ENCODE data around the gene GABBR2. TPM values are rescaled to one million over a fixed set of nuclear protein-coding genes. Genes with fewer than 3 reads are reported as not detected.

GABBR2 gene
- polyA plus RNA-seq, 1 donor (not counting 4 experiments of a cell fraction or from before 2014, with no cell fraction given), result 0.01 TPM

- Histone ChIP-seq H2AFZ (ENCODE audit: control insufficient read depth, low read length) (no peak overlapping the region), H3K9me1 (ENCODE audit: control insufficient read depth, extremely low read depth, insufficient read depth, low read length) (no peaks in the 10 kb centered on the region), H3K4me3 (ENCODE audit: control insufficient read depth in 2 of 3, extremely low read depth in 1 of 3, insufficient read depth in 2 of 3, low read depth in 1 of 3, low read length in 3 of 3) (peak overlapping the region in 2 of 3 experiments; percentile 38 to 44), H3K4me2 (ENCODE audit: control insufficient read depth, extremely low read depth, insufficient read depth, low read depth, low read length) (peak overlapping the region; percentile 83), H3K9me3 (ENCODE audit: control insufficient read depth, low read depth, low read length) (no peaks in the 10 kb centered on the region), H3K27me3 (ENCODE audit: control insufficient read depth, extremely low read depth, insufficient read depth, low read length) (no peaks in the 10 kb centered on the region), H4K20me1 (ENCODE audit: control insufficient read depth, extremely low read depth, insufficient read depth, low read length) (no peaks in the 10 kb centered on the region), H3K79me2 (ENCODE audit: control insufficient read depth, insufficient read depth, low read length) (peaks cover 60% of the 10 kb centered on the region), H3K9ac (ENCODE audit: control insufficient read depth, extremely low read depth, insufficient read depth, low read length) (peak overlapping the region; percentile 71), H3K36me3 (ENCODE audit: control insufficient read depth in 2 of 2, extremely low read depth in 1 of 2, insufficient read depth in 2 of 2, low read length in 2 of 2) (peaks cover 22 to 42% of the 10 kb centered on the region in 2 experiments), H3K27ac (ENCODE audit: control insufficient read depth, insufficient read depth, low read length) (peak overlapping the region; percentile 91), H3K4me1 (ENCODE audit: control insufficient read depth, extremely low read depth, insufficient read depth, low read length) (peaks cover 71% of the 10 kb centered on the region)
- DNase-seq (ENCODE audit: low read depth, low spot score) (no peak), FAIRE-seq (no peak)
- dilution Hi-C loops (cut with MboI; ENCODE audit: extremely low pct_ligation_motif_present, low sequenced_read_pairs), result no loop called here
- TF ChIP-seq CTCF (optimal IDR thresholded peaks at IDR 0.05 in 1 of 3, IDR thresholded peaks at IDR 0.05 in 1 of 3, conservative IDR thresholded peaks at IDR 0.05 in 1 of 3; ENCODE audit: extremely low read depth in 1 of 3, insufficient read depth in 2 of 3, low read length in 3 of 3) (no peak), EZH2 (IDR thresholded peaks at IDR 0.05; ENCODE audit: low read length) (no peak)
These were observed 460.7 kb downstream of the GABBR2 start for GRCh38 chr9:98247831-98248657.

- H3K9ac ChIP-seq (ENCODE audit: control insufficient read depth, extremely low read depth, insufficient read depth, low read length), result no peak overlapping the region
- no peaks in the 10 kb centered on the region for H4K20me1 ChIP-seq (ENCODE audit: control insufficient read depth, extremely low read depth, insufficient read depth, low read length)
- H3K79me2 ChIP-seq (ENCODE audit: control insufficient read depth, insufficient read depth, low read length), result peaks cover 71% of the 10 kb centered on the region
- no peaks in the 10 kb centered on the region for H3K9me1 ChIP-seq (ENCODE audit: control insufficient read depth, extremely low read depth, insufficient read depth, low read length)
- H3K27me3 ChIP-seq (ENCODE audit: control insufficient read depth, extremely low read depth, insufficient read depth, low read length), result no peaks in the 10 kb centered on the region
- H3K4me3 ChIP-seq (ENCODE audit: control insufficient read depth in 2 of 3, extremely low read depth in 1 of 3, insufficient read depth in 2 of 3, low read depth in 1 of 3, low read length in 3 of 3), result no peak overlapping the region
- no peak overlapping the region for H3K27ac ChIP-seq (ENCODE audit: control insufficient read depth, insufficient read depth, low read length)
- no peak for FAIRE-seq
- H3K4me2 ChIP-seq (ENCODE audit: control insufficient read depth, extremely low read depth, insufficient read depth, low read depth, low read length), result no peak overlapping the region
- TF ChIP-seq CTCF (optimal IDR thresholded peaks at IDR 0.05 in 1 of 3, IDR thresholded peaks at IDR 0.05 in 1 of 3, conservative IDR thresholded peaks at IDR 0.05 in 1 of 3; ENCODE audit: extremely low read depth in 1 of 3, insufficient read depth in 2 of 3, low read length in 3 of 3), result no peak
- no peak for TF ChIP-seq EZH2 (IDR thresholded peaks at IDR 0.05; ENCODE audit: low read length)
- DNase-seq (ENCODE audit: low read depth, low spot score), result no peak
- dilution Hi-C loops (cut with MboI; ENCODE audit: extremely low pct_ligation_motif_present, low sequenced_read_pairs), result no loop called here
- no peaks in the 10 kb centered on the region for H3K9me3 ChIP-seq (ENCODE audit: control insufficient read depth, low read depth, low read length)
- H3K36me3 ChIP-seq (ENCODE audit: control insufficient read depth in 2 of 2, extremely low read depth in 1 of 2, insufficient read depth in 2 of 2, low read length in 2 of 2), result peaks cover 34 to 36% of the 10 kb centered on the region in 2 experiments
- peaks cover 19% of the 10 kb centered on the region for H3K4me1 ChIP-seq (ENCODE audit: control insufficient read depth, extremely low read depth, insufficient read depth, low read length)
- H2AFZ ChIP-seq (ENCODE audit: control insufficient read depth, low read length), result no peak overlapping the region
These were observed 466.3 kb downstream of the GABBR2 start for GRCh38 chr9:98242426-98242825.
